Spleen (tissue), 11 donors: ENCODE data around the gene OR2A12. TPM values are rescaled to one million over a fixed set of nuclear protein-coding genes. Genes with fewer than 3 reads are reported as not detected.

Experiments used
- DNase-seq: peaks from one replicate; pipeline ENCODE4 v3.0.0-alpha.2; 2020
- H3K27ac ChIP-seq, 8 donors: fragments of 200-600 bp; sonication (generic) in 7 of 8; 1 replicate in 4 of 8; 2 replicates in 4 of 8; pipeline versions ENCODE4 v1.5.0 to v1.8.0; 2016 to 2021; ENCODE audit warnings: inconsistent platforms in 4 of 8, mild to moderate bottlenecking in 4 of 8, moderate library complexity in 1 of 8
- H3K27me3 ChIP-seq, 7 donors: fragments of 200-600 bp; sonication (generic) in 6 of 7; replicated peaks in 1 of 7; 1 replicate in 4 of 7; 2 replicates in 3 of 7; pipeline versions ENCODE4 v1.5.0 to v1.8.0; 2016 to 2021; ENCODE audit warnings: inconsistent platforms in 3 of 7, mild to moderate bottlenecking in 1 of 7
- H3K36me3 ChIP-seq, 6 donors: fragments of 200-600 bp; sonication (generic) in 5 of 6; 1 replicate in 4 of 6; 2 replicates in 2 of 6; pipeline versions ENCODE4 v1.5.0 to v1.8.0; 2016 to 2021; ENCODE audit warnings: inconsistent platforms in 2 of 6
- H3K4me1 ChIP-seq, 6 donors: fragments of 200-600 bp; sonication (generic) in 5 of 6; 1 replicate in 3 of 6; 2 replicates in 3 of 6; pipeline versions ENCODE4 v1.5.0 to v1.8.0; 2016 to 2021; ENCODE audit warnings: inconsistent platforms in 3 of 6
- H3K4me3 ChIP-seq, 8 donors: fragments of 200-600 bp; sonication (generic) in 7 of 8; 1 replicate in 4 of 8; 2 replicates in 4 of 8; pipeline versions ENCODE4 v1.5.0 to v1.8.0; 2016 to 2021; ENCODE audit warnings: inconsistent platforms in 4 of 8, mild to moderate bottlenecking in 4 of 8, moderate library complexity in 2 of 8
- H3K9me3 ChIP-seq, 8 donors: fragments of 200-600 bp; sonication (generic) in 7 of 8; 1 replicate in 4 of 8; 2 replicates in 4 of 8; pipeline versions ENCODE4 v1.5.0 to v1.8.0; 2016 to 2021; ENCODE audit warnings: inconsistent platforms in 4 of 8
- CTCF ChIP-seq, 11 experiments: fragments of 200-600 bp in 7 of 11; fragments of 450-650 bp in 4 of 11; sonication (generic) in 4 of 11; IDR thresholded peaks in 8 of 11; conservative IDR thresholded peaks in 3 of 11; 1 replicate in 7 of 11; 2 replicates in 4 of 11; pipeline versions ENCODE4 v1.4.0 to v1.8.0; 2016 to 2021; ENCODE audit warnings: antibody characterized with exemption in 11 of 11, inconsistent platforms in 4 of 11, mild to moderate bottlenecking in 1 of 11
- POLR2A ChIP-seq, 3 donors: fragments of 450-650 bp; IDR thresholded peaks; one replicate each; pipeline ENCODE4 v1.5.1; 2017; ENCODE audit warnings: antibody characterized with exemption in 3 of 3, mild to moderate bottlenecking in 1 of 3
- POLR2AphosphoS5 ChIP-seq, 3 donors: sonication (generic); formaldehyde crosslinking; IDR thresholded peaks; one replicate each; pipeline ENCODE4 v1.5.1; 2017; ENCODE audit warnings: antibody characterized with exemption in 3 of 3
- WGBS, 5 donors: extraction: QIAGEN DNeasy Blood & Tissue Kit in 3 of 5; methylation state at CpG; one replicate each; pipeline versions ENCODE4 v1.1.5 to v1.1.7; 2013 to 2018; 5-methylcytosine and 5-hydroxymethylcytosine counted together
- intact Hi-C: fragments of 100-400 bp; cut with DNase I; formaldehyde crosslinking; loops from one replicate; pipeline ENCODE4 v1.15.0; 2023; ENCODE audit warnings: low total_unique reads
- polyA plus RNA-seq, 3 donors: library from polyadenylated mRNA; stranded (reverse); fragments of 200-250 nt; gene quantifications; one replicate each; pipeline ENCODE4 v1.2.1, GENCODE V29; 2013
- small RNA-seq, 4 donors: library from RNA; depleted of rRNA; stranded (forward); fragments of <200 nt; gene quantifications; one replicate each; pipeline ENCODE3, GENCODE V24; 2016
- total RNA-seq, 7 donors: library from RNA; depleted of rRNA in 3 of 7; stranded (reverse); fragments of >200 nt in 3 of 7; fragmentation: NEBNext Ultra II Directional in 4 of 7; extraction: Animal tissue kit (Norgen Biotek cat#: 25700) in 4 of 7; gene quantifications; one replicate each; pipeline versions ENCODE4 v1.1.0 to v1.2.1, GENCODE V29; 2016 to 2021
- donor health status: healthy with polysubstance abuse.
- donor health status: DM: no; HTN: no; CAD: no; lungs with moderate emphysema.
- donor health status: DM: no; HTN: no; CAD: no.
- donor health status: Bipolar disorder and iron deficiency.
- donor health status: healthy.
- donor health status: DM: no; HTN: no; CAD: no.
- donor health status: DM: yes; HTN: yes; CAD: no.

Gene OR2A12
- total and polyA plus RNA-seq, 10 donors = not detected

- Histone ChIP-seq H3K27ac (no peak overlapping the region), H3K27me3 (no peaks in the 10 kb centered on the region), H3K4me1 (no peaks in the 10 kb centered on the region), H3K4me3 (no peak overlapping the region), H3K9me3 (no peaks in the 10 kb centered on the region), H3K36me3 (no peaks in the 10 kb centered on the region)
- WGBS, 5 donors = 67 to 86% (median 75%) methylated on average over 1 of the region's 1 CpG
- no peak for TF ChIP-seq POLR2AphosphoS5 (IDR thresholded peaks at IDR 0.05)
- no peak for TF ChIP-seq POLR2A (IDR thresholded peaks at IDR 0.05)
- TF ChIP-seq CTCF (IDR thresholded peaks at IDR 0.05 in 8 of 11, conservative IDR thresholded peaks at IDR 0.05 in 3 of 11) = no peak
- DNase-seq = no peak
- intact Hi-C loops = no loop called here
Observed at GRCh38 chr7:144137501-144137900, 51.4 kb downstream of the OR2A12 start.

DNA sequence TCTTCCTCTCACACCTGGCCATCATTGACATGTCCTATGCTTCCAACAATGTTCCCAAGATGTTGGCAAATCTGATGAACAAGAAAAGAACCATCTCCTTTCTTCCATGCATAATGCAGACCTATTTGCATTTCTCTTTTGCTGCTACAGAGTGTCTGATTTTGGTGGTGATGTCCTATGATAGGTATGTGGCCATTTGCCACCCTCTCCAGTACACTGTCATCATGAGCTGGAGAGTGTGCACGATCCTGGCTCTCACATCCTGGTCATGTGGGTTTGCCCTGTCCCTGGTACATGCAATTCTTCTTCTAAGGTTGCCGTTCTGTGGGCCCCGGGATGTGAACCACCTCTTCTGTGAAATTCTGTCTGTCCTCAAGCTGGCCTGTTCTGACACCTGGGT, 56.1 kb downstream of the OR2A12 start:
- Histone ChIP-seq H3K27ac (no peak overlapping the region), H3K36me3 (no peaks in the 10 kb centered on the region), H3K27me3 (no peaks in the 10 kb centered on the region), H3K4me1 (no peaks in the 10 kb centered on the region), H3K9me3 (peaks cover 0 to 22% (median 5%) of the 10 kb centered on the region in 8 donors), H3K4me3 (no peak overlapping the region)
- 78 to 91% (median 88%) methylated on average over 3 of the region's 3 CpGs for WGBS, 5 donors
- intact Hi-C loops = no loop called here
- DNase-seq = no peak
- TF ChIP-seq CTCF (IDR thresholded peaks at IDR 0.05 in 8 of 11, conservative IDR thresholded peaks at IDR 0.05 in 3 of 11) = no peak

DNA sequence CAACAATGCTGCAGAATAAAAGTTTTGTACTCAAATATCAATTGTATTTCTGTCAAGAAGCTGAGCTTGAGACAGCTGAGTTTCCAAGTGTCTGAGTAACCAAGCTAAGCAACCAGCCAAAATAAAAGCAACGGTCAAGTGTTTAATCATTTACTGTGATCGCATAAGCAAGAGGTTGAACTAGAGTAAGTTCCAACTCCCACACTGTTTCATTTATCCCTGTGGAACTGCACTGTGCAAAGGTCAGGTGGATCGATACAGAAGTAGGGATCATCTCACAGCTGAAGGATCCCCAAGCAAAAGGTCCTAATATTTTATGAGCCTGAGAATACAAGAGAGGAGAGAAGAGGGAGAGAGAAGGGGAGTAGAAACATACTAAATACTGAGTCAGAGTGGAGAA, 58.3 kb downstream of the OR2A12 start:
- Histone ChIP-seq H3K36me3 (no peaks in the 10 kb centered on the region), H3K4me1 (no peaks in the 10 kb centered on the region), H3K9me3 (peaks cover 11 to 45% (median 28%) of the 10 kb centered on the region in 8 donors), H3K4me3 (no peak overlapping the region), H3K27ac (no peak overlapping the region), H3K27me3 (no peaks in the 10 kb centered on the region)
- WGBS, 5 donors = 91 to 96% (median 95%) methylated on average over 3 of the region's 3 CpGs
- no peak for DNase-seq
- intact Hi-C loops = no loop called here
- TF ChIP-seq POLR2AphosphoS5 (IDR thresholded peaks at IDR 0.05) = no peak
- no peak for TF ChIP-seq CTCF (IDR thresholded peaks at IDR 0.05 in 8 of 11, conservative IDR thresholded peaks at IDR 0.05 in 3 of 11)
- no peak for TF ChIP-seq POLR2A (IDR thresholded peaks at IDR 0.05)

DNA sequence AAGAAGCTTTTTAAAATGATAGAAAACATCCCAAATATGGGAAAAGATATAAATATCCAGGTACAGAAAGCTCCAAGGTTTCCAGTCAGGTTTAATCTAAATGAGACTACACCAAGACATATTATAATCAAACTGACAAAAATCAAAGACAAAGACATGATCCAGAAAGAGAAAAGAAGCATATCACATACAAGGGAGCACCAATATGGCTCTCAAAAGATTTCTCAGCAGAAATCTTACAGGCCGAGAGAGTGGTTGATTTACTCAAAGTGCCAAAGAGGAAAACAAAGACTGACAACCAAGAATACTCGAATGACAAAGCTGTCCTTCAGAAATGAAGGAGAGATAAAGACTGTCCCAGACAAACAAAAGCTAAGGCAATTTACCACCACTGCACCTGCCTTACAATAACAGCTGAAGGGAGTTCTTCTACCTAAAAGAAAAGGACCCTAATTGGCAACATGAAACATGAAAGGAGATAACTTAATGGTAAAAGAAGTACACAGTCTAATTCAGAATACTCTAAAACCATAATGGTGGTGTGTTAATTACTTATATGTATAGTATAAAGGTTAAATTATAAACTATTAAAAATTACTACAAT, 62.2 kb downstream of the OR2A12 start:
- WGBS, 5 donors = 74 to 88% (median 82%) methylated on average over 2 of the region's 2 CpGs

More for the DNA sequence above, 62.2 kb downstream of the OR2A12 start:
- Histone ChIP-seq H3K27me3 (no peaks in the 10 kb centered on the region), H3K36me3 (no peaks in the 10 kb centered on the region), H3K9me3 (peaks cover 15 to 61% (median 48%) of the 10 kb centered on the region in 8 donors), H3K4me1 (no peaks in the 10 kb centered on the region), H3K4me3 (no peak overlapping the region), H3K27ac (no peak overlapping the region)
- intact Hi-C loops = no loop called here
- TF ChIP-seq POLR2AphosphoS5 (IDR thresholded peaks at IDR 0.05) (no peak), CTCF (IDR thresholded peaks at IDR 0.05 in 8 of 11, conservative IDR thresholded peaks at IDR 0.05 in 3 of 11) (no peak), POLR2A (IDR thresholded peaks at IDR 0.05) (no peak)
- DNase-seq = no peak

Small RNA genes within 50 kb of the gene (small RNA-seq; reads per million reads assigned to genes)
- gene OR2A41P = 0 reads per million in 4 donors

Other genes starting within 250 kb of the OR2A12 start
- gene TCAF1, start 184.1 kb upstream of the OR2A12 start, total RNA-seq = 10 to 100 TPM; 22.7 to 39.6 (median 30.8) TPM
- 1 to 10 TPM; 3.8 to 5.9 (median 4.6) TPM for gene TCAF1, start 184.1 kb upstream of the OR2A12 start, polyA plus RNA-seq
- not detected for gene OR2F2, start 151.0 kb upstream of the OR2A12 start, total RNA-seq
- not detected for gene OR2F2, start 151.0 kb upstream of the OR2A12 start, polyA plus RNA-seq
- gene OR2F1, start 131.4 kb upstream of the OR2A12 start, total RNA-seq = not detected
- not detected for gene OR2F1, start 131.4 kb upstream of the OR2A12 start, polyA plus RNA-seq
- not detected for gene OR6B1, start 86.0 kb upstream of the OR2A12 start, total RNA-seq
- gene OR6B1, start 86.0 kb upstream of the OR2A12 start, polyA plus RNA-seq = not detected
- gene OR2A5, start 37.3 kb upstream of the OR2A12 start, total RNA-seq = not detected
- gene OR2A5, start 37.3 kb upstream of the OR2A12 start, polyA plus RNA-seq = not detected
- gene OR2A25, start 16.5 kb upstream of the OR2A12 start, total RNA-seq = not detected
- gene OR2A25, start 16.5 kb upstream of the OR2A12 start, polyA plus RNA-seq = not detected
- not detected for gene OR2A2, start 23.3 kb downstream of the OR2A12 start, total RNA-seq
- not detected for gene OR2A2, start 23.3 kb downstream of the OR2A12 start, polyA plus RNA-seq
- gene OR2A14, start 36.9 kb downstream of the OR2A12 start, total RNA-seq = not detected
- gene OR2A14, start 36.9 kb downstream of the OR2A12 start, polyA plus RNA-seq = not detected
- gene CTAGE4, start 97.2 kb downstream of the OR2A12 start, total RNA-seq = 1 to 10 TPM in 6 of 7 donors, not detected in 1; 1.4 to 5.9 (median 2.0) TPM
- 1 to 10 TPM in 1 of 3 donors, under 1 TPM in 2; 0.17 to 1.2 (median 0.64) TPM for gene CTAGE4, start 97.2 kb downstream of the OR2A12 start, polyA plus RNA-seq
- gene ARHGEF35, start 109.6 kb downstream of the OR2A12 start, total RNA-seq = 1 to 10 TPM; 3.0 to 6.8 (median 5.1) TPM
- gene ARHGEF35, start 109.6 kb downstream of the OR2A12 start, polyA plus RNA-seq = 1 to 10 TPM; 1.4 to 2.6 (median 2.2) TPM
- under 1 TPM in 3 of 7 donors, not detected in 4; 0.20 to 0.46 (median 0.32) TPM for gene OR2A42, start 153.3 kb downstream of the OR2A12 start, total RNA-seq
- under 1 TPM; 0.06 to 0.15 (median 0.06) TPM for gene OR2A42, start 153.3 kb downstream of the OR2A12 start, polyA plus RNA-seq
- 1 to 10 TPM; 2.2 to 8.8 (median 5.0) TPM for gene OR2A7, start 178.5 kb downstream of the OR2A12 start, total RNA-seq
- gene OR2A7, start 178.5 kb downstream of the OR2A12 start, polyA plus RNA-seq = under 1 TPM; 0.09 to 0.35 (median 0.12) TPM
- 1 to 10 TPM in 5 of 7 donors, under 1 TPM in 2; 0.66 to 2.7 (median 1.5) TPM for gene CTAGE8, start 183.0 kb downstream of the OR2A12 start, total RNA-seq
- gene CTAGE8, start 183.0 kb downstream of the OR2A12 start, polyA plus RNA-seq = under 1 TPM in 2 of 3 donors, not detected in 1; 0.46 to 0.61 TPM
- under 1 TPM in 6 of 7 donors, not detected in 1; 0.29 to 0.60 (median 0.50) TPM for gene OR2A1, start 226.1 kb downstream of the OR2A12 start, total RNA-seq
- gene OR2A1, start 226.1 kb downstream of the OR2A12 start, polyA plus RNA-seq = under 1 TPM; 0.03 to 0.16 (median 0.04) TPM